GM12891 (cell line): Measurements from ENCODE around the gene DCDC2C.

ENCODE experiments used
- PAX5 ChIP-seq: IDR thresholded peaks from 2 replicates; pipeline ENCODE4 v1.6.1; 2011; ENCODE audit warnings: low read length, moderate library complexity, mild to moderate bottlenecking; ENCODE audit not compliant: insufficient read depth, severe bottlenecking
- POLR2A ChIP-seq: IDR thresholded peaks from 2 replicates; pipeline ENCODE4 v1.6.1; 2011; ENCODE audit warnings: low read depth, low read length, control low read depth
- POLR2AphosphoS5 ChIP-seq: IDR thresholded peaks from 2 replicates; pipeline ENCODE4 v1.6.1; 2011; ENCODE audit warnings: low read depth, low read length, control low read depth
- POU2F2 ChIP-seq: IDR thresholded peaks from 2 replicates; pipeline ENCODE4 v1.6.1; 2011; ENCODE audit warnings: low read depth, mild to moderate bottlenecking, control low read depth, low read length, moderate library complexity
- SPI1 ChIP-seq: IDR thresholded peaks from 2 replicates; pipeline ENCODE4 v1.6.1; 2011; ENCODE audit warnings: low read depth, low read length, control low read depth
- TAF1 ChIP-seq: IDR thresholded peaks from 2 replicates; pipeline ENCODE4 v1.6.1; 2011; ENCODE audit warnings: low read depth, low read length, control low read depth

DNA sequence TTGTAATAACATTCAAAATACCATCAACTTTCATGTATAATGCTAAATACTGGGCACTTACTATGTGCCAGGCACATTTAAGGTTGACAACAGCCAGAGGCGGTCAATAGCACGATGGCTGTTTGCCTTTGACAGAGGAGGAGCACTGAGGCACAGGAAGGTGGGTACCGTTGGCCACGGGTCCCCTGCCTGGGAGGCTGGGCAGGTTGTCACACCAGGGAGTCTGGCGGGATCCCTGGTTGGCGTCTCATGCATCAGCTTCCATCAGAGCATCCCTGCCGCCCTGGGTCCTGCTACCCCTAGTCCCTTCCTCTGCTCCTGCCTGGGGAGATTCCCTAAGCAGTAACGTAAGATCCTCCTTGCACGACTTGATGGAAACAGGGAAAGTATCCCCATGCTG is 25.9 kb upstream of the DCDC2C start:
- TF ChIP-seq POLR2A = no peak
- no peak for TF ChIP-seq TAF1
- no peak for TF ChIP-seq POLR2AphosphoS5
- TF ChIP-seq PAX5 = no peak
- TF ChIP-seq SPI1 = no peak
- no peak for TF ChIP-seq POU2F2
